ENCODE data around the gene FGF1.

The FGF1 gene

DNA sequence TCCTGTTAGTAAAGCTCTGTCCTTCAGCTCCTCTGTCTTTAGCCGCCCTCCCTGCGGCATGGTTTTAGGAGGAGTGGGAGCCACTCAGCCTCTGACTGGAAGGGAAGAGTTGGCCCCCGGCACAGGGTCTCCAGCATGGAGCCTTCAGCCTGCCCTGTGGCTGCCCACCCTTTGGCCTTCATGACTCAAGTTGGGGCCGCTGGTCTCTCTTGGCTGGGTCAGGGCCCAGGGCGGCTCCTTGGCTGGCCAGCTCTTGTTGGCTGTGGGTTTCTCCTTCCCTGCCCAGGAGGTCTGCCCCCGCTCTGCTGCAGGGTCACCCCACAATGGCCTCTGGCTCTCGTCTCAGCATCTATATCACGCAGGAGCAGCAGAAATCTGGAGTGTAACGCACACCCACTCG is 25.7 kb downstream of the FGF1 start:
- Histone ChIP-seq H3K36me3 (ENCODE audit: control insufficient read depth in 1 of 2, insufficient read depth in 2 of 2, low read length in 2 of 2) (no peaks in the 10 kb centered on the region), H3K9me3 (ENCODE audit: control insufficient read depth in 1 of 2, low read length in 2 of 2) (no peaks in the 10 kb centered on the region), H3K27ac (ENCODE audit: low read depth, low read length) (no peak overlapping the region), H3K4me1 (ENCODE audit: control insufficient read depth in 1 of 2, insufficient read depth in 2 of 2, low read length in 2 of 2) (no peaks in the 10 kb centered on the region), H3K27me3 (ENCODE audit: control insufficient read depth in 1 of 2, insufficient read depth in 2 of 2, low read length in 2 of 2) (peaks cover 0 to 5% of the 10 kb centered on the region in 2 donors), H3K4me3 (ENCODE audit: low read depth in 1 of 2, low read length in 2 of 2) (no peak overlapping the region), H3K9ac (ENCODE audit: low read depth in 1 of 2, low read length in 2 of 2) (no peak overlapping the region)

DNA sequence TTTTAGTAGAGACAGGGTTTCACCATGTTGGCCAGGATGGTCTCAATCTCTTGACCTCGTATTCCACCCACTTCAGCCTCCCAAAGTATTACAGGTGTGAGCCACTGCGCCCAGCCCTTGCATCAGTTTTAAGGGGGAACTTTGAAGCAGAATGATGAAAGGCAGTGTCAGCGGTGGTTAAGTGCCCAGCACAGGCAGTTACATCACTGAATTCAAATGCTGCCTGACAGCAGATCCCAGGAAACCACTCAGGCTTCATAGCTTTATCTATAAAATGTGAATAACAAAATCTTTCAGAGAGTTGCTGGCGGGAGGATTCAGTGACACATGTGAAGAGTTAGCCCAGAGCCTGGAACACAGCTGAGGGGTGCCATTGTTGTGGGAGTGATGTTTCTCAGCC is 26.5 kb downstream of the FGF1 start:
- H3K27me3 ChIP-seq (ENCODE audit: control insufficient read depth in 1 of 2, insufficient read depth in 2 of 2, low read length in 2 of 2) = peaks cover 0 to 7% of the 10 kb centered on the region in 2 donors
- no peaks in the 10 kb centered on the region for H3K36me3 ChIP-seq (ENCODE audit: control insufficient read depth in 1 of 2, insufficient read depth in 2 of 2, low read length in 2 of 2)
- H3K9ac ChIP-seq (ENCODE audit: low read depth in 1 of 2, low read length in 2 of 2) = no peak overlapping the region
- no peaks in the 10 kb centered on the region for H3K4me1 ChIP-seq (ENCODE audit: control insufficient read depth in 1 of 2, insufficient read depth in 2 of 2, low read length in 2 of 2)
- no peak overlapping the region for H3K4me3 ChIP-seq (ENCODE audit: low read depth in 1 of 2, low read length in 2 of 2)
- H3K9me3 ChIP-seq (ENCODE audit: control insufficient read depth in 1 of 2, low read length in 2 of 2) = no peaks in the 10 kb centered on the region
- no peak overlapping the region for H3K27ac ChIP-seq (ENCODE audit: low read depth, low read length)

DNA sequence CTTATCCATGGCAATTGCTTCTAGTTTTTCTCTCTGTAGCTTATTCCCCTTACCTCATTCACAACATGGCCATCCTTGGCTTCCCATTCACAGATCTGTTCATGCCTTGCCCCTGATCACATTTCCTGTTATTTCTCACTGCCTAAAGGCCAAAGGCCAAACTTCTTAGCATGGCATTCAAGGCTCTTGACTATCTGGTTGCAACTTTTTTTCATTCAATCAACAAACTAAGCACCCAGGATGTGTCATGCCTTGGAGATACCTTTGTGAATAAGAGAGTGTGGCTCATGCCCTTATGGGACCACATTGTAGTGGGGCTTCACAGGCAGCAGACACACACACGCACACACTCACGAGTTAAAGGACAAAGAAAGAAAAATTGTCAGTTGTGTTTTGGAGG is 27.6 kb downstream of the FGF1 start:
- H3K9me3 ChIP-seq (ENCODE audit: control insufficient read depth in 1 of 2, low read length in 2 of 2) = no peaks in the 10 kb centered on the region
- H3K9ac ChIP-seq (ENCODE audit: low read depth in 1 of 2, low read length in 2 of 2) = no peak overlapping the region
- H3K27ac ChIP-seq (ENCODE audit: low read depth, low read length) = no peak overlapping the region
- no peaks in the 10 kb centered on the region for H3K36me3 ChIP-seq (ENCODE audit: control insufficient read depth in 1 of 2, insufficient read depth in 2 of 2, low read length in 2 of 2)
- H3K4me1 ChIP-seq (ENCODE audit: control insufficient read depth in 1 of 2, insufficient read depth in 2 of 2, low read length in 2 of 2) = no peaks in the 10 kb centered on the region
- peaks cover 0 to 7% of the 10 kb centered on the region in 2 donors for H3K27me3 ChIP-seq (ENCODE audit: control insufficient read depth in 1 of 2, insufficient read depth in 2 of 2, low read length in 2 of 2)
- H3K4me3 ChIP-seq (ENCODE audit: low read depth in 1 of 2, low read length in 2 of 2) = no peak overlapping the region

DNA sequence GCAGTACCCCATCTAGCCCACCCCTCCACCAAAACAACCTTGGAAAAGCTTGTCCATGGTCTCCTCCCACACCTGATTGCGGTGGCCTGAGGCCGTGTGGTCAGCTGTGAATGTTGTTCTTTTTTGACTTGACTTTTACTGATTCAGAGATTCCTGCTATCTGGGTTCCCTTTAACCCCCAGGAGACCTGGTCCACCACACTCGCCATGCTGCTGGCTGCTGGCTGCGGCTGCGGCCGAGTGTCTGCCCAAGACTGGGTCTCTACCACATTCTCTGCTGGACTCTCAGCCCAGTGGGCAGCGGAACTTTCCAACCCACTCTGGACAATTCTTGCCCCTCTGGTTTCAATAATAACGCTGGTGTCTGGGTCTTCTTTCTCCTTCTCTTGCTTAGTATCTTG is 28.4 kb downstream of the FGF1 start:
- no peaks in the 10 kb centered on the region for H3K9me3 ChIP-seq (ENCODE audit: control insufficient read depth in 1 of 2, low read length in 2 of 2)

DNA sequence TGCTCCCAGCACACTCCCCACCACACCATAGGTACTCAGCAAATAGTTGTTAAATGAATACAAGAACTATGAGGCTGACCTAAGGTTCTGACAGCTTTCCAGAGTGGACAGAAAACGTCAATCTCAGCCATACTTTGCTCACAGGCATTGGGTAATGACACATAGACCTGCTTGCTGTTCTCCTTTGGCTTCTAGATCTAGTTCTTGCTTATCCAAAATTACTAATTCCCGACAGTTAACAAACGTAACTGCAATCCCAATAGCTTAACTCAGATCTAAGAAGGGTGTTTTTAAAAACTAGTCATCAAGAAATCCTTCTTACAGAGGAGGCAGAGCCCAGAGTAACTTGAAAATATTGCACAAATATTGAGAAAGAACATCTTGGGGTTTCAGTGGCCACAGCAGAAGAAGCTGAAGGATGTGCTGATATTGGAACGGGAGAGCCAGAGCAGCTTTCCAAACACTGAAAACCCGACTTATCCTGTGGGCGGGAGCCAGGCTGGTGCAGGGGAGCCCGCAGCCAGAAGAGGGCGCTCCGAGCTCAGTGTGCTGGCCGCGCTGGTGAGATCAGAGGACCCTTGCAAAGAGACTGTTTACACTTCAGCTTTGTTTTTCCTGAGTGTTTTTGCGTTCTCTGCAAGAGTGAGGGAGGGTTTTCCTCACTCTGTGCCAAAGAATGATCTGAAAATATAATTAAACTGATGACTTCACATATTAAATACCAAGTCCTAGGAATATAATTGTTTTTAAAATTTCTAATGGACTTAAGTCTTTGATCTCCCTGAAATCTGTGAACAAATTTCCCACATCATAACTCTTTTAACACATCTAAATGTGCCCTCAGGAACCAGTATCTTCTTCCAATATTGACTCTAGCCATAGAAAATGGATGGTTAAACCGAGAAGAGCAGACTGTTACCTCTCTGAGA is 30.3 kb downstream of the FGF1 start:
- Histone ChIP-seq H3K36me3 (ENCODE audit: control insufficient read depth in 1 of 2, insufficient read depth in 2 of 2, low read length in 2 of 2) (no peaks in the 10 kb centered on the region), H3K27ac (ENCODE audit: low read depth, low read length) (no peak overlapping the region), H3K4me1 (ENCODE audit: control insufficient read depth in 1 of 2, insufficient read depth in 2 of 2, low read length in 2 of 2) (no peaks in the 10 kb centered on the region), H3K27me3 (ENCODE audit: control insufficient read depth in 1 of 2, insufficient read depth in 2 of 2, low read length in 2 of 2) (peaks cover 0 to 7% of the 10 kb centered on the region in 2 donors), H3K9ac (ENCODE audit: low read depth in 1 of 2, low read length in 2 of 2) (no peak overlapping the region), H3K9me3 (ENCODE audit: control insufficient read depth in 1 of 2, low read length in 2 of 2) (no peaks in the 10 kb centered on the region), H3K4me3 (ENCODE audit: low read depth in 1 of 2, low read length in 2 of 2) (no peak overlapping the region)

More for the DNA sequence above, 28.4 kb downstream of the FGF1 start:
- Histone ChIP-seq H3K9ac (ENCODE audit: low read depth in 1 of 2, low read length in 2 of 2) (no peak overlapping the region), H3K27ac (ENCODE audit: low read depth, low read length) (no peak overlapping the region), H3K4me3 (ENCODE audit: low read depth in 1 of 2, low read length in 2 of 2) (no peak overlapping the region), H3K4me1 (ENCODE audit: control insufficient read depth in 1 of 2, insufficient read depth in 2 of 2, low read length in 2 of 2) (no peaks in the 10 kb centered on the region), H3K36me3 (ENCODE audit: control insufficient read depth in 1 of 2, insufficient read depth in 2 of 2, low read length in 2 of 2) (no peaks in the 10 kb centered on the region), H3K27me3 (ENCODE audit: control insufficient read depth in 1 of 2, insufficient read depth in 2 of 2, low read length in 2 of 2) (peaks cover 0 to 7% of the 10 kb centered on the region in 2 donors)

DNA sequence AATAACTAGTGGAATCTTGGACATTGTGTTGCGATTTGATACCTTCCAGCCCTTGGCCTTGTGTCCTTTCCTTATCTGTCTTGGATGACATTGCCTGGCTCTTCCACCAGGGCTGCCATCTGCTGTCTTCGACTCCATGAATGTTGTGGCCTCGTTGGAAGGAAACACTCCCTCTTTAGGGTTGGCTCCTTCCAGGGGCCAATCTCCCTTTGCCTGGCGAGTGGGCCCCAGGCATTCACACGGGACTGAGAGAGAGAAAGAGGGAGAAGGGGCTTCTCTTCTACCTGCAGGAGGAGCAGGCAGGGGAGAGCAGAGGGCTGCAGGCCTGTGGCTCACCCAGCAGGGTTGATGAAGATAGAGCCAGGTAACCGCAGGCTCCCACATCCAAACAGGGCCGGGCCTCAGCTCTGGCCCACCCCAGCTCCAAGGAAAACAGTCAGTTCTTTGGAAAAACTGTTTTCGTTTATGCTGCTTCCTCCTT is 31.3 kb downstream of the FGF1 start:
- Histone ChIP-seq H3K27ac (ENCODE audit: low read depth, low read length) (no peak overlapping the region), H3K4me3 (ENCODE audit: low read depth in 1 of 2, low read length in 2 of 2) (no peak overlapping the region), H3K36me3 (ENCODE audit: control insufficient read depth in 1 of 2, insufficient read depth in 2 of 2, low read length in 2 of 2) (no peaks in the 10 kb centered on the region), H3K4me1 (ENCODE audit: control insufficient read depth in 1 of 2, insufficient read depth in 2 of 2, low read length in 2 of 2) (no peaks in the 10 kb centered on the region), H3K27me3 (ENCODE audit: control insufficient read depth in 1 of 2, insufficient read depth in 2 of 2, low read length in 2 of 2) (peaks cover 0 to 7% of the 10 kb centered on the region in 2 donors), H3K9ac (ENCODE audit: low read depth in 1 of 2, low read length in 2 of 2) (no peak overlapping the region), H3K9me3 (ENCODE audit: control insufficient read depth in 1 of 2, low read length in 2 of 2) (no peaks in the 10 kb centered on the region)

DNA sequence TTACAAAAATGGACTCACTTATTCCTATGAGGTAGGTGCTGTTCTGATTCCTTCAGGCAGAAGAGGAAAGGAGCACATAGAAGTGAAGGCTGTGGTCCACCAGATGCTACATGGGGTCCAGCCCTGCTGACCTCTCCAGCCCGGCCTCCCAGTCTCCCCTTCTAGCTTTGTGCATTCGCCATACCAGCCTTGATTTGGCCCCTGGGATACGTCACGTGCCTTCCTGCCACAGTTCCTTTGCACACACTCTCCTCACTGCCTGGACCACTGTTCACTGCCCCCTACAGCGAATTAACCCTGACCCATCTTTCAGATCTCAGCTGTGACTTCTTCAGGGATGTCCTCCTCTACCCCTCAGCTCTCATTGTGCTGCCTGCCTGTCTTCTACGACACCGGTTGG is 32.6 kb downstream of the FGF1 start:
- Histone ChIP-seq H3K27ac (ENCODE audit: low read depth, low read length) (no peak overlapping the region), H3K9ac (ENCODE audit: low read depth in 1 of 2, low read length in 2 of 2) (no peak overlapping the region), H3K27me3 (ENCODE audit: control insufficient read depth in 1 of 2, insufficient read depth in 2 of 2, low read length in 2 of 2) (peaks cover 0 to 7% of the 10 kb centered on the region in 2 donors), H3K9me3 (ENCODE audit: control insufficient read depth in 1 of 2, low read length in 2 of 2) (no peaks in the 10 kb centered on the region), H3K4me3 (ENCODE audit: low read depth in 1 of 2, low read length in 2 of 2) (no peak overlapping the region), H3K4me1 (ENCODE audit: control insufficient read depth in 1 of 2, insufficient read depth in 2 of 2, low read length in 2 of 2) (no peaks in the 10 kb centered on the region), H3K36me3 (ENCODE audit: control insufficient read depth in 1 of 2, insufficient read depth in 2 of 2, low read length in 2 of 2) (no peaks in the 10 kb centered on the region)

DNA sequence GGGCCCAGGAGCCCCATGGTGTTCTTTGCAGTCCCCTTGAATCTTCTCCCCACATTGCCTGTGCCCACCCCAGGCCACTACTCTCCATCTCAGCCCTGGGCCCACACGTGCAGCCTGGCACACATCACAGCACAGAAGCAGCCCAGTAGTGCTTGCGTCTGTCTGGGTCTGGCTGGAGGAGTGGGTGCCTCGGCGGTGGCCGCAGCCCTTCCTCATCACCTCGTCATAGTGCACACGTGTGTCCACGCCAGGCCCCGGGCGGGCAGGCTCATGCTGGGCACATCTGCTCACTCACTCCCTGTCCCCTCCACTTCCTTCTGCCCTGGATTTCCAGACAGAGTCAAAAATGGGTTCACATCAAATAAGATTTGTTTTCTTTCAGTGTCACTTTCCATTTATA is 33.3 kb downstream of the FGF1 start:
- H3K4me3 ChIP-seq (ENCODE audit: low read depth in 1 of 2, low read length in 2 of 2) = no peak overlapping the region
- H3K27me3 ChIP-seq (ENCODE audit: control insufficient read depth in 1 of 2, insufficient read depth in 2 of 2, low read length in 2 of 2) = peaks cover 0 to 7% of the 10 kb centered on the region in 2 donors
- H3K9ac ChIP-seq (ENCODE audit: low read depth in 1 of 2, low read length in 2 of 2) = no peak overlapping the region
- H3K27ac ChIP-seq (ENCODE audit: low read depth, low read length) = no peak overlapping the region
- H3K36me3 ChIP-seq (ENCODE audit: control insufficient read depth in 1 of 2, insufficient read depth in 2 of 2, low read length in 2 of 2) = no peaks in the 10 kb centered on the region
- H3K4me1 ChIP-seq (ENCODE audit: control insufficient read depth in 1 of 2, insufficient read depth in 2 of 2, low read length in 2 of 2) = no peaks in the 10 kb centered on the region
- no peaks in the 10 kb centered on the region for H3K9me3 ChIP-seq (ENCODE audit: control insufficient read depth in 1 of 2, low read length in 2 of 2)

DNA sequence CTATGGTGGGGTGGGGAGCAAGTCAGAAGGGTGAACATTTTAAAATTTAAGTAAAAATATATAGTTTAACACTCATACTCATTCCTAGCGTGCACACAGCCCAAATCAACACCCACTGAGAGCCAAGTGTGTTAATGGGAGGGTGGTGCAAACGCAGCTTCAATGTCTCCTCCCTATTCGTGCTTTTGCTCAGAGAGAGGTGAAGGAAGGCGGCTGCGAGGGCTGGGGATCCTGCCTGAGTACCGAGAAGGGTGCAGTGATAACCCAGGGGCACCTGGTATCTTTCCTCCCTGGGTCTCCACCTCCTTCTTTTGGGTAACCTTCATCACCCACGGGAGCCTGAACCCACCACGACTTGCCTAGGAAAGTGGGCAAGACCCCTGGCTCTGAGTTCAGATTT is 35.0 kb downstream of the FGF1 start:
- Histone ChIP-seq H3K27me3 (ENCODE audit: control insufficient read depth in 1 of 2, insufficient read depth in 2 of 2, low read length in 2 of 2) (peaks cover 0 to 7% of the 10 kb centered on the region in 2 donors), H3K9ac (ENCODE audit: low read depth in 1 of 2, low read length in 2 of 2) (no peak overlapping the region), H3K36me3 (ENCODE audit: control insufficient read depth in 1 of 2, insufficient read depth in 2 of 2, low read length in 2 of 2) (no peaks in the 10 kb centered on the region), H3K9me3 (ENCODE audit: control insufficient read depth in 1 of 2, low read length in 2 of 2) (no peaks in the 10 kb centered on the region), H3K27ac (ENCODE audit: low read depth, low read length) (no peak overlapping the region), H3K4me1 (ENCODE audit: control insufficient read depth in 1 of 2, insufficient read depth in 2 of 2, low read length in 2 of 2) (no peaks in the 10 kb centered on the region), H3K4me3 (ENCODE audit: low read depth in 1 of 2, low read length in 2 of 2) (no peak overlapping the region)

DNA sequence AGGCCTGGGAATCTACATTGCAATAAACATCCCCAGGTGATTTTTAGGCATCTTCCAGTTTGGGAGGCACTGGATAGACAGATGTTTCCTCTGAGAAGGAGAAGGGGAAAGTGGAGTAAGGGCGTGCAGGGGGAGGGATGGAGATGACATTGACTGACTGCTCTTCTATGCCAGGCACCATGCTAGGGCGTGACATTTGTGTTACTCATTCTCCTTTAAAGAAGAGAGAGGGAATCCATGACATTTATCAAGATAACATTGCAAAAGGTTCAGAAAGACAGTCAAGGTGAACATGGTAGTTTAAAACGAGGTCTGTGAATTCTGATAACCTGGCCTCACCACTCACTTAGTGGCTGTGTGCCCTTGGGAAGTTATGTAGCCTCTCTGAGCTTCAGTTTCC is 35.8 kb downstream of the FGF1 start:
- Histone ChIP-seq H3K4me1 (ENCODE audit: control insufficient read depth in 1 of 2, insufficient read depth in 2 of 2, low read length in 2 of 2) (peaks cover 0 to 5% of the 10 kb centered on the region in 2 donors), H3K27me3 (ENCODE audit: control insufficient read depth in 1 of 2, insufficient read depth in 2 of 2, low read length in 2 of 2) (peaks cover 0 to under 1% of the 10 kb centered on the region in 2 donors)

More for the DNA sequence above, 35.8 kb downstream of the FGF1 start:
- Histone ChIP-seq H3K9me3 (ENCODE audit: control insufficient read depth in 1 of 2, low read length in 2 of 2) (no peaks in the 10 kb centered on the region), H3K36me3 (ENCODE audit: control insufficient read depth in 1 of 2, insufficient read depth in 2 of 2, low read length in 2 of 2) (no peaks in the 10 kb centered on the region), H3K4me3 (ENCODE audit: low read depth in 1 of 2, low read length in 2 of 2) (no peak overlapping the region), H3K9ac (ENCODE audit: low read depth in 1 of 2, low read length in 2 of 2) (no peak overlapping the region), H3K27ac (ENCODE audit: low read depth, low read length) (no peak overlapping the region)
